ENCODE data around the gene AKT3. TPM values are rescaled to one million over a fixed set of nuclear protein-coding genes. Genes with fewer than 3 reads are reported as not detected.

AKT3 gene
- total and polyA plus RNA-seq, 2 of the 8 experiments (the other 6 are each of a cell fraction or from before 2014, with no cell fraction given), result 6.0 to 36.4 TPM

GRCh38 chr1:243732637-243733036 lies 117.4 kb downstream of the AKT3 start:
- H2BK15ac ChIP-seq (ENCODE audit: low read length), result no peak overlapping the region
- no peak overlapping the region for H4K5ac ChIP-seq (ENCODE audit: insufficient read length, low read depth, low read length)
- H3K23me2 ChIP-seq (ENCODE audit: low read depth, low read length), result no peaks in the 10 kb centered on the region
- H2BK20ac ChIP-seq (ENCODE audit: low read length), result no peak overlapping the region
- H3K79me1 ChIP-seq (ENCODE audit: low read depth, low read length), result no peaks in the 10 kb centered on the region
- peaks cover 0 to 2% of the 10 kb centered on the region in 2 experiments; a peak in 1 of 4 replicates for H3K79me2 ChIP-seq (ENCODE audit: control insufficient read depth in 1 of 2, insufficient read depth in 2 of 2, low read length in 2 of 2)
- H2AFZ ChIP-seq (ENCODE audit: low read length), result no peak overlapping the region
- no peak overlapping the region for H3K56ac ChIP-seq (replicated peaks; ENCODE audit: insufficient read length, low read depth, low read length)
- ChIA-PET POLR2A (ENCODE audit: partially characterized antibody) (interaction anchor here (0.7 kb wide), 1 partner anchor 30 kb away, joined by 3 read pairs; no protein-coding TSS in a partner anchor), CTCF (ENCODE audit: partially characterized antibody) (interaction anchor here (1.0 to 2.6 kb wide), 6 partner anchors 8 to 20 kb away, joined by 3 to 14 read pairs (median 5); no protein-coding TSS in a partner anchor)
- H3K4me1 ChIP-seq (replicated peaks in 1 of 4; ENCODE audit: control insufficient read depth in 3 of 4, insufficient read depth in 4 of 4, low read length in 3 of 4), result peaks cover 0 to 14% (median 11%) of the 10 kb centered on the region in 4 experiments; a peak in 5 of 7 replicates
- no peak overlapping the region for H2AK5ac ChIP-seq (ENCODE audit: low read depth, low read length)
- H3K27me3 ChIP-seq (replicated peaks in 1 of 4; ENCODE audit: control insufficient read depth in 3 of 4, extremely low read depth in 1 of 4, insufficient read depth in 3 of 4, low read length in 3 of 4), result no peaks in the 10 kb centered on the region
- no peak overlapping the region for H2BK5ac ChIP-seq (ENCODE audit: low read depth, low read length)
- no peak overlapping the region for H2BK120ac ChIP-seq (replicated peaks; ENCODE audit: low read depth, low read length)
- H3K23ac ChIP-seq (ENCODE audit: insufficient read length), result no peak overlapping the region
- no peak overlapping the region for H3K14ac ChIP-seq (ENCODE audit: insufficient read length)
- H4K8ac ChIP-seq (ENCODE audit: extremely low read depth, insufficient read depth, low read length), result no peak overlapping the region
- H3K36me3 ChIP-seq (ENCODE audit: control insufficient read depth in 2 of 4, insufficient read depth in 4 of 4, low read length in 3 of 4), result no peaks in the 10 kb centered on the region
- H3K27ac ChIP-seq (ENCODE audit: low read depth, low read length), result no peak overlapping the region
- no peaks in the 10 kb centered on the region for H4K20me1 ChIP-seq (replicated peaks in 1 of 2; ENCODE audit: control insufficient read depth in 1 of 2, insufficient read depth in 2 of 2, low read length in 2 of 2)
- no peak overlapping the region for H4K91ac ChIP-seq (replicated peaks; ENCODE audit: insufficient read length, low read length)
- DNase-seq (ENCODE audit: low read depth in 1 of 2, low spot score in 2 of 2) (no peak), FAIRE-seq (no peak)
- no peak overlapping the region for H3K18ac ChIP-seq (ENCODE audit: extremely low read depth, low read length)
- H3K9me3 ChIP-seq (ENCODE audit: insufficient read depth in 2 of 2, low read depth in 1 of 2, low read length in 1 of 2), result no peaks in the 10 kb centered on the region; a peak in 1 of 4 replicates
- no peak overlapping the region for H2BK12ac ChIP-seq (ENCODE audit: low read depth, low read length)
- no peak overlapping the region for H3K9ac ChIP-seq (replicated peaks in 1 of 4; ENCODE audit: extremely low read depth in 1 of 4, low read depth in 3 of 4, low read length in 3 of 4)
- peak overlapping the region in 1 of 2 experiments; percentile 35; a peak in 2 of 4 replicates for H3K4me2 ChIP-seq (ENCODE audit: insufficient read depth in 1 of 2, low read depth in 2 of 2, low read length in 2 of 2)
- H3K4ac ChIP-seq (replicated peaks; ENCODE audit: insufficient read length, low read depth, low read length), result no peak overlapping the region
- H3K4me3 ChIP-seq (ENCODE audit: extremely low read depth in 1 of 4, insufficient read depth in 2 of 4, low read depth in 3 of 4, low read length in 4 of 4), result no peak overlapping the region
- TF ChIP-seq CHD7 (IDR thresholded peaks at IDR 0.05; ENCODE audit: insufficient replicate concordance, low read length), result peak; percentile 42

Data from H1 (cell line).